HCT116 (cell line): Measurements from ENCODE around the gene HYAL2. TPM values are rescaled to one million over a fixed set of nuclear protein-coding genes. Genes with fewer than 3 reads are reported as not detected.
A peak's percentile ranks its signal among the peaks of the same experiment; 100 is the strongest.

ENCODE experiments used
- ATAC-seq: fragments of 200-7000 bp; cut with Tn5 transposase; 2 replicates; pipeline ENCODE4 v1.9.1; 2020; ENCODE audit warnings: mild to moderate bottlenecking, moderate library complexity
- BruUV-seq: library from RNA; stranded (reverse); fragments of 400-500 nt; replicated peaks from 2 replicates; lab custom pipeline; 2021; lab: Mats Ljungman, UMichigan
- CTCF ChIA-PET: fragments of 300-600 bp; sonication (Branson Sonifier 250); formaldehyde crosslinking; loops from one replicate; lab custom pipeline; 2021; ENCODE audit warnings: antibody characterized with exemption; lab: Charles Lee
- POLR2A ChIA-PET: fragments of 300-600, 350-600 bp; sonication (Branson Sonifier 250); formaldehyde crosslinking; loops from one replicate; lab custom pipeline; 2021; ENCODE audit warnings: antibody characterized with exemption; lab: Charles Lee
- RAD21 ChIA-PET, 2 experiments: fragments of 300-600 bp; sonication (Branson Sonifier 250); formaldehyde crosslinking; loops; one replicate each; lab custom pipeline; 2023; ENCODE audit warnings: low total read pairs in 2 of 2; ENCODE audit not compliant: uncharacterized antibody in 2 of 2, unreplicated experiment in 2 of 2, low non-redundant PET in 1 of 2; lab: Charles Lee
- DNase-seq: peaks from one replicate; pipeline ENCODE4 v3.0.0-alpha.2; 2010; ENCODE audit warnings: low read depth, low spot score
- H2AFZ ChIP-seq: fragments of 200-600 bp; shearing (Covaris generic), sonication (generic); 2 replicates; pipeline ENCODE4 v1.6.1; 2017; ENCODE audit warnings: low read depth, mixed run types, mixed read lengths, antibody characterized with exemption, low read length; ENCODE audit not compliant: poor library complexity, severe bottlenecking
- H3K27ac ChIP-seq: 2 replicates; pipeline ENCODE4 v1.5.1; 2012; ENCODE audit warnings: low read depth, low read length
- H3K27me3 ChIP-seq: fragments of 200-600 bp; sonication (generic); 2 replicates; pipeline ENCODE4 v1.6.1; 2016; ENCODE audit warnings: mixed run types, low read length, mixed read lengths; ENCODE audit not compliant: insufficient read depth
- H3K36me3 ChIP-seq, 2 experiments: fragments of 200-500 bp in 1 of 2; fragments of 200-600 bp in 1 of 2; sonication (Bioruptor generic) in 1 of 2; sonication (generic) in 1 of 2; 2 replicates each; pipeline versions ENCODE4 v1.5.1 to v1.6.1; 2014 to 2016; ENCODE audit warnings: low read length in 2 of 2, inconsistent platforms in 1 of 2, mixed read lengths in 1 of 2, mixed run types in 1 of 2; ENCODE audit not compliant: insufficient read depth in 2 of 2, control insufficient read depth in 1 of 2
- H3K4me1 ChIP-seq, 2 experiments: fragments of 200-600 bp in 1 of 2; sonication (generic) in 1 of 2; 2 replicates each; pipeline versions ENCODE4 v1.5.1 to v1.6.1; 2012 to 2017; ENCODE audit warnings: low read length in 2 of 2, inconsistent platforms in 1 of 2, mild to moderate bottlenecking in 1 of 2, mixed read lengths in 1 of 2, mixed run types in 1 of 2, moderate library complexity in 1 of 2; ENCODE audit not compliant: insufficient read depth in 2 of 2, control insufficient read depth in 1 of 2
- H3K4me2 ChIP-seq: fragments of 200-600 bp; sonication (generic); 2 replicates; pipeline ENCODE4 v1.6.1; 2017; ENCODE audit warnings: mixed run types, low read length, mixed read lengths
- H3K4me3 ChIP-seq, 2 experiments: fragments of 200-600 bp in 1 of 2; sonication (generic) in 1 of 2; replicated peaks in 1 of 2; 2 replicates each; pipeline ENCODE4 v1.5.1; 2011 to 2016; ENCODE audit warnings: low read length in 2 of 2, control low read depth in 1 of 2, low read depth in 1 of 2, mild to moderate bottlenecking in 1 of 2, mixed read lengths in 1 of 2, mixed run types in 1 of 2
- H3K79me2 ChIP-seq: fragments of 200-600 bp; sonication (generic); 2 replicates; pipeline ENCODE4 v1.6.1; 2017; ENCODE audit warnings: mild to moderate bottlenecking, mixed run types, low read length, moderate library complexity, mixed read lengths; ENCODE audit not compliant: insufficient read depth
- H3K9ac ChIP-seq: fragments of 200-600 bp; sonication (generic); 2 replicates; pipeline ENCODE4 v1.6.1; 2016; ENCODE audit warnings: low read length, mixed read lengths
- H3K9me2 ChIP-seq: fragments of 200-600 bp; sonication (generic), shearing (Covaris generic); 2 replicates; pipeline ENCODE4 v1.6.1; 2017; ENCODE audit warnings: mixed run types, mild to moderate bottlenecking, moderate library complexity; ENCODE audit not compliant: insufficient read depth
- H3K9me3 ChIP-seq, 2 experiments: fragments of 200-500 bp in 1 of 2; fragments of 200-600 bp in 1 of 2; sonication (Bioruptor generic) in 1 of 2; sonication (generic) in 1 of 2; 2 replicates each; pipeline ENCODE4 v1.6.1; 2014 to 2017; ENCODE audit warnings: low read length in 2 of 2, mixed read lengths in 2 of 2, inconsistent platforms in 1 of 2, low read depth in 1 of 2, mild to moderate bottlenecking in 1 of 2, mixed run types in 1 of 2, moderate library complexity in 1 of 2; ENCODE audit not compliant: control insufficient read depth in 1 of 2, insufficient read depth in 1 of 2
- H4K20me1 ChIP-seq: fragments of 200-600 bp; sonication (generic), shearing (Covaris generic); 2 replicates; pipeline ENCODE4 v1.6.1; 2017; ENCODE audit warnings: mixed run types, mild to moderate bottlenecking, moderate library complexity; ENCODE audit not compliant: insufficient read depth
- CBX3 ChIP-seq: IDR thresholded peaks from 2 replicates; pipeline ENCODE4 v1.6.1; 2012; ENCODE audit warnings: low read depth
- CTCF ChIP-seq, 3 experiments: fragments of 200-600 bp in 1 of 3; sonication (generic) in 1 of 3; IDR thresholded peaks in 2 of 3; conservative IDR thresholded peaks in 1 of 3; 2 replicates each; pipeline ENCODE4 v1.5.1; 2012 to 2017; ENCODE audit warnings: low read depth in 2 of 3, low read length in 2 of 3, antibody characterized with exemption in 1 of 3, borderline replicate concordance in 1 of 3, control low read depth in 1 of 3, mild to moderate bottlenecking in 1 of 3, mixed read lengths in 1 of 3, mixed run types in 1 of 3, moderate library complexity in 1 of 3; ENCODE audit not compliant: insufficient read depth in 1 of 3
- EGR1 ChIP-seq: IDR thresholded peaks from 2 replicates; pipeline ENCODE4 v1.6.1; 2012; ENCODE audit warnings: low read depth
- EZH2 ChIP-seq: fragments of 200-600 bp; sonication (generic); IDR thresholded peaks from 2 replicates; pipeline ENCODE4 v1.6.1; 2017; ENCODE audit warnings: antibody characterized with exemption, mixed run types
- EZH2phosphoT487 ChIP-seq: fragments of 200-600 bp; IDR thresholded peaks from 2 replicates; pipeline ENCODE4 v1.6.1; 2018; ENCODE audit warnings: antibody characterized with exemption, borderline replicate concordance
- FOSL1 ChIP-seq: IDR thresholded peaks from 2 replicates; pipeline ENCODE4 v1.6.1; 2012; ENCODE audit warnings: low read depth
- POLR2A ChIP-seq: IDR thresholded peaks from 2 replicates; pipeline ENCODE4 v1.7.0; 2011; ENCODE audit warnings: borderline replicate concordance; ENCODE audit not compliant: insufficient read depth, insufficient read length; ENCODE audit errors: extremely low read depth
- POLR2AphosphoS5 ChIP-seq: IDR thresholded peaks from 2 replicates; pipeline ENCODE4 v1.6.1; 2011; ENCODE audit warnings: mild to moderate bottlenecking, low read depth, low read length, moderate library complexity
- RAD21 ChIP-seq: IDR thresholded peaks from 2 replicates; pipeline ENCODE4 v1.6.1; 2012; ENCODE audit warnings: low read depth, mild to moderate bottlenecking
- SIN3A ChIP-seq: IDR thresholded peaks from 2 replicates; pipeline ENCODE4 v1.6.1; 2012; ENCODE audit warnings: low read depth
- SP1 ChIP-seq: IDR thresholded peaks from 2 replicates; pipeline ENCODE4 v1.6.1; 2012; ENCODE audit warnings: low read depth
- TCF7L2 ChIP-seq: IDR thresholded peaks from 2 replicates; pipeline ENCODE4 v1.7.0; 2011; ENCODE audit warnings: borderline replicate concordance, inconsistent platforms; ENCODE audit not compliant: insufficient read depth, insufficient read length; ENCODE audit errors: extremely low read depth
- YY1 ChIP-seq: IDR thresholded peaks from 2 replicates; pipeline ENCODE4 v1.6.1; 2011; ENCODE audit warnings: low read length, low read depth, moderate library complexity, mild to moderate bottlenecking; ENCODE audit not compliant: insufficient replicate concordance; ENCODE audit errors: extremely low read depth
- ZBTB33 ChIP-seq: IDR thresholded peaks from 2 replicates; pipeline ENCODE4 v1.6.1; 2011; ENCODE audit warnings: mild to moderate bottlenecking, low read length, moderate library complexity; ENCODE audit not compliant: insufficient replicate concordance; ENCODE audit errors: extremely low read depth
- ZNF274 ChIP-seq: fragments of 200-500 bp; sonication (Bioruptor generic); IDR thresholded peaks from 2 replicates; pipeline ENCODE4 v1.6.1; 2014; ENCODE audit warnings: mild to moderate bottlenecking, low read depth, low read length, inconsistent platforms
- intact Hi-C: fragments of 100-400 bp; cut with micrococcal nuclease; formaldehyde crosslinking; loops from 2 replicates; pipeline ENCODE4 v1.10.0; 2022
- total RNA-seq: library from RNA; stranded (reverse); gene quantifications from one replicate; pipeline ENCODE4 v1.2.1, GENCODE V29; 2021; ENCODE audit not compliant: unreplicated experiment
- TF ChIP-seq, protein P1 (sequence below): IDR thresholded peaks from 2 replicates; pipeline ENCODE4 v1.6.1; 2012
- TF ChIP-seq, protein P2 (sequence below): IDR thresholded peaks from 2 replicates; pipeline ENCODE4 v1.6.1; 2012; ENCODE audit warnings: low read depth
- TF ChIP-seq, protein P3 (sequence below): IDR thresholded peaks from 2 replicates; pipeline ENCODE4 v1.6.1; 2012

The HYAL2 gene
- total RNA-seq, 1 experiment from 2014 or later = 42.2 TPM

GRCh38 chr3:50273689-50274065, 48.9 kb downstream of the HYAL2 start:
- POLR2A ChIA-PET = no interaction called here
- H3K4me1 ChIP-seq = peaks cover 45 to 57% of the 10 kb centered on the region in 2 experiments

More at GRCh38 chr3:50273689-50274065, 48.9 kb downstream of the HYAL2 start:
- no TSS peak for BruUV-seq
- Histone ChIP-seq H3K27ac (no peak overlapping the region), H3K27me3 (no peaks in the 10 kb centered on the region), H2AFZ (no peak overlapping the region), H3K9me3 (no peaks in the 10 kb centered on the region), H4K20me1 (no peaks in the 10 kb centered on the region), H3K4me3 (peak overlapping the region; percentile 43 to 57), H3K9me2 (no peaks in the 10 kb centered on the region), H3K4me2 (peak overlapping the region; percentile 96), H3K9ac (peak overlapping the region; percentile 56), H3K36me3 (no peaks in the 10 kb centered on the region), H3K79me2 (no peaks in the 10 kb centered on the region)
- intact Hi-C loops = loop anchor here (1.0 to 5.0 kb wide), 4 partner anchors 46 to 151 kb away; no protein-coding TSS in a partner anchor
- ChIA-PET RAD21 (no interaction called here), CTCF (interaction anchor here (1.8 to 2.4 kb wide), 2 partner anchors 13 to 79 kb away, joined by 8 to 9 read pairs; no protein-coding TSS in a partner anchor)
- TF ChIP-seq TCF7L2 = no peak
- TF ChIP-seq SIN3A = no peak
- TF ChIP-seq CBX3 = no peak
- no peak for TF ChIP-seq SP1
- TF ChIP-seq, protein P1, sequence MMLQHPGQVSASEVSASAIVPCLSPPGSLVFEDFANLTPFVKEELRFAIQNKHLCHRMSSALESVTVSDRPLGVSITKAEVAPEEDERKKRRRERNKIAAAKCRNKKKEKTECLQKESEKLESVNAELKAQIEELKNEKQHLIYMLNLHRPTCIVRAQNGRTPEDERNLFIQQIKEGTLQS = no peak
- no peak for TF ChIP-seq EGR1
- TF ChIP-seq, protein P2, sequence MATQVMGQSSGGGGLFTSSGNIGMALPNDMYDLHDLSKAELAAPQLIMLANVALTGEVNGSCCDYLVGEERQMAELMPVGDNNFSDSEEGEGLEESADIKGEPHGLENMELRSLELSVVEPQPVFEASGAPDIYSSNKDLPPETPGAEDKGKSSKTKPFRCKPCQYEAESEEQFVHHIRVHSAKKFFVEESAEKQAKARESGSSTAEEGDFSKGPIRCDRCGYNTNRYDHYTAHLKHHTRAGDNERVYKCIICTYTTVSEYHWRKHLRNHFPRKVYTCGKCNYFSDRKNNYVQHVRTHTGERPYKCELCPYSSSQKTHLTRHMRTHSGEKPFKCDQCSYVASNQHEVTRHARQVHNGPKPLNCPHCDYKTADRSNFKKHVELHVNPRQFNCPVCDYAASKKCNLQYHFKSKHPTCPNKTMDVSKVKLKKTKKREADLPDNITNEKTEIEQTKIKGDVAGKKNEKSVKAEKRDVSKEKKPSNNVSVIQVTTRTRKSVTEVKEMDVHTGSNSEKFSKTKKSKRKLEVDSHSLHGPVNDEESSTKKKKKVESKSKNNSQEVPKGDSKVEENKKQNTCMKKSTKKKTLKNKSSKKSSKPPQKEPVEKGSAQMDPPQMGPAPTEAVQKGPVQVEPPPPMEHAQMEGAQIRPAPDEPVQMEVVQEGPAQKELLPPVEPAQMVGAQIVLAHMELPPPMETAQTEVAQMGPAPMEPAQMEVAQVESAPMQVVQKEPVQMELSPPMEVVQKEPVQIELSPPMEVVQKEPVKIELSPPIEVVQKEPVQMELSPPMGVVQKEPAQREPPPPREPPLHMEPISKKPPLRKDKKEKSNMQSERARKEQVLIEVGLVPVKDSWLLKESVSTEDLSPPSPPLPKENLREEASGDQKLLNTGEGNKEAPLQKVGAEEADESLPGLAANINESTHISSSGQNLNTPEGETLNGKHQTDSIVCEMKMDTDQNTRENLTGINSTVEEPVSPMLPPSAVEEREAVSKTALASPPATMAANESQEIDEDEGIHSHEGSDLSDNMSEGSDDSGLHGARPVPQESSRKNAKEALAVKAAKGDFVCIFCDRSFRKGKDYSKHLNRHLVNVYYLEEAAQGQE = no peak
- no peak for TF ChIP-seq EZH2
- TF ChIP-seq CTCF (IDR thresholded peaks at IDR 0.05 in 2 of 3, conservative IDR thresholded peaks at IDR 0.05 in 1 of 3; ENCODE audit: borderline replicate concordance in 1 of 3, insufficient read depth in 1 of 3, low read depth in 2 of 3, low read length in 2 of 3) = no peak
- no peak for TF ChIP-seq ZNF274
- TF ChIP-seq YY1 = no peak
- TF ChIP-seq, protein P3, sequence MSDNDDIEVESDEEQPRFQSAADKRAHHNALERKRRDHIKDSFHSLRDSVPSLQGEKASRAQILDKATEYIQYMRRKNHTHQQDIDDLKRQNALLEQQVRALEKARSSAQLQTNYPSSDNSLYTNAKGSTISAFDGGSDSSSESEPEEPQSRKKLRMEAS = no peak
- TF ChIP-seq RAD21 = no peak
- TF ChIP-seq POLR2A = no peak
- TF ChIP-seq POLR2AphosphoS5 = no peak
- TF ChIP-seq FOSL1 = no peak
- no peak for TF ChIP-seq ZBTB33
- TF ChIP-seq EZH2phosphoT487 = no peak
- ATAC-seq (no peak), DNase-seq (no peak)
